HepG2 (cell line): Measurements from ENCODE around the gene PAFAH1B1. TPM values are rescaled to one million over a fixed set of nuclear protein-coding genes. Genes with fewer than 3 reads are reported as not detected.

ENCODE experiments used
- MIXL1 ChIP-seq: IDR thresholded peaks from 2 replicates; pipeline ENCODE4 v1.6.1; 2016
- ZNF543 ChIP-seq: sonication (generic); formaldehyde crosslinking; IDR thresholded peaks from 2 replicates; pipeline ENCODE4 v1.4.0; 2020; ENCODE audit warnings: mild to moderate bottlenecking, missing genetic modification reagents
- ZNF605 ChIP-seq: sonication (generic); formaldehyde crosslinking; IDR thresholded peaks from 2 replicates; pipeline ENCODE4 v1.8.0; 2022; ENCODE audit warnings: mild to moderate bottlenecking, missing genetic modification reagents
- polyA plus RNA-seq, 8 experiments: library from polyadenylated mRNA; depleted of rRNA in 3 of 8; stranded (reverse) in 7 of 8; unstranded in 1 of 8; fragments of >200 nt; fragmentation: Illumina TruSeq in 4 of 8; extraction: Trizol in 4 of 8; gene quantifications; 2 replicates each; pipeline versions ENCODE4 v1.2.1 to v1.2.3, GENCODE V29; 2011 to 2016; ENCODE audit warnings: low read depth in 4 of 8, missing spikeins in 1 of 8, mixed read lengths in 1 of 8; ENCODE audit not compliant: insufficient read depth in 1 of 8
- total RNA-seq, 5 experiments: library from RNA; depleted of rRNA; stranded (reverse); fragments of >200 nt; fragmentation: Illumina TruSeq; extraction: Trizol; gene quantifications; 2 replicates each; pipeline ENCODE4 v1.2.3, GENCODE V29; 2016; ENCODE audit warnings: low read depth in 1 of 5
- TF ChIP-seq, protein P1 (sequence below): sonication (generic); formaldehyde crosslinking; IDR thresholded peaks from 2 replicates; pipeline ENCODE4 v1.5.0; 2020; ENCODE audit warnings: mild to moderate bottlenecking, missing genetic modification reagents, borderline replicate concordance
- TF ChIP-seq, protein P2 (sequence below): sonication (generic); formaldehyde crosslinking; IDR thresholded peaks from 2 replicates; pipeline ENCODE4 v1.4.0; 2020; ENCODE audit warnings: missing genetic modification reagents
- TF ChIP-seq, protein P3 (sequence below), 2 experiments: fragments of 450-650 bp in 1 of 2; sonication (generic) in 1 of 2; formaldehyde crosslinking; IDR thresholded peaks; 2 replicates each; pipeline versions ENCODE4 v1.5.0 to v1.8.0; 2020 to 2022; ENCODE audit warnings: mild to moderate bottlenecking in 1 of 2, missing genetic modification reagents in 1 of 2

Gene PAFAH1B1
- total and polyA plus RNA-seq, 2 of the 13 experiments (the other 11 are each of a cell fraction or from before 2014, with no cell fraction given) = 46.0 to 64.9 TPM

GRCh38 chr17:2594722-2595599 lies 1.5 kb downstream of the PAFAH1B1 start (continued):
- TF ChIP-seq, protein P1, sequence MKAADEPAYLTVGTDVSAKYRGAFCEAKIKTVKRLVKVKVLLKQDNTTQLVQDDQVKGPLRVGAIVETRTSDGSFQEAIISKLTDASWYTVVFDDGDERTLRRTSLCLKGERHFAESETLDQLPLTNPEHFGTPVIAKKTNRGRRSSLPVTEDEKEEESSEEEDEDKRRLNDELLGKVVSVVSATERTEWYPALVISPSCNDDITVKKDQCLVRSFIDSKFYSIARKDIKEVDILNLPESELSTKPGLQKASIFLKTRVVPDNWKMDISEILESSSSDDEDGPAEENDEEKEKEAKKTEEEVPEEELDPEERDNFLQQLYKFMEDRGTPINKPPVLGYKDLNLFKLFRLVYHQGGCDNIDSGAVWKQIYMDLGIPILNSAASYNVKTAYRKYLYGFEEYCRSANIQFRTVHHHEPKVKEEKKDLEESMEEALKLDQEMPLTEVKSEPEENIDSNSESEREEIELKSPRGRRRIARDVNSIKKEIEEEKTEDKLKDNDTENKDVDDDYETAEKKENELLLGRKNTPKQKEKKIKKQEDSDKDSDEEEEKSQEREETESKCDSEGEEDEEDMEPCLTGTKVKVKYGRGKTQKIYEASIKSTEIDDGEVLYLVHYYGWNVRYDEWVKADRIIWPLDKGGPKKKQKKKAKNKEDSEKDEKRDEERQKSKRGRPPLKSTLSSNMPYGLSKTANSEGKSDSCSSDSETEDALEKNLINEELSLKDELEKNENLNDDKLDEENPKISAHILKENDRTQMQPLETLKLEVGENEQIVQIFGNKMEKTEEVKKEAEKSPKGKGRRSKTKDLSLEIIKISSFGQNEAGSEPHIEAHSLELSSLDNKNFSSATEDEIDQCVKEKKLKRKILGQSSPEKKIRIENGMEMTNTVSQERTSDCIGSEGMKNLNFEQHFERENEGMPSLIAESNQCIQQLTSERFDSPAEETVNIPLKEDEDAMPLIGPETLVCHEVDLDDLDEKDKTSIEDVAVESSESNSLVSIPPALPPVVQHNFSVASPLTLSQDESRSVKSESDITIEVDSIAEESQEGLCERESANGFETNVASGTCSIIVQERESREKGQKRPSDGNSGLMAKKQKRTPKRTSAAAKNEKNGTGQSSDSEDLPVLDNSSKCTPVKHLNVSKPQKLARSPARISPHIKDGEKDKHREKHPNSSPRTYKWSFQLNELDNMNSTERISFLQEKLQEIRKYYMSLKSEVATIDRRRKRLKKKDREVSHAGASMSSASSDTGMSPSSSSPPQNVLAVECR = 0 out of 2 replicates have a peak, but pooled peaks have one; percentile 1
- TF ChIP-seq, protein P2, sequence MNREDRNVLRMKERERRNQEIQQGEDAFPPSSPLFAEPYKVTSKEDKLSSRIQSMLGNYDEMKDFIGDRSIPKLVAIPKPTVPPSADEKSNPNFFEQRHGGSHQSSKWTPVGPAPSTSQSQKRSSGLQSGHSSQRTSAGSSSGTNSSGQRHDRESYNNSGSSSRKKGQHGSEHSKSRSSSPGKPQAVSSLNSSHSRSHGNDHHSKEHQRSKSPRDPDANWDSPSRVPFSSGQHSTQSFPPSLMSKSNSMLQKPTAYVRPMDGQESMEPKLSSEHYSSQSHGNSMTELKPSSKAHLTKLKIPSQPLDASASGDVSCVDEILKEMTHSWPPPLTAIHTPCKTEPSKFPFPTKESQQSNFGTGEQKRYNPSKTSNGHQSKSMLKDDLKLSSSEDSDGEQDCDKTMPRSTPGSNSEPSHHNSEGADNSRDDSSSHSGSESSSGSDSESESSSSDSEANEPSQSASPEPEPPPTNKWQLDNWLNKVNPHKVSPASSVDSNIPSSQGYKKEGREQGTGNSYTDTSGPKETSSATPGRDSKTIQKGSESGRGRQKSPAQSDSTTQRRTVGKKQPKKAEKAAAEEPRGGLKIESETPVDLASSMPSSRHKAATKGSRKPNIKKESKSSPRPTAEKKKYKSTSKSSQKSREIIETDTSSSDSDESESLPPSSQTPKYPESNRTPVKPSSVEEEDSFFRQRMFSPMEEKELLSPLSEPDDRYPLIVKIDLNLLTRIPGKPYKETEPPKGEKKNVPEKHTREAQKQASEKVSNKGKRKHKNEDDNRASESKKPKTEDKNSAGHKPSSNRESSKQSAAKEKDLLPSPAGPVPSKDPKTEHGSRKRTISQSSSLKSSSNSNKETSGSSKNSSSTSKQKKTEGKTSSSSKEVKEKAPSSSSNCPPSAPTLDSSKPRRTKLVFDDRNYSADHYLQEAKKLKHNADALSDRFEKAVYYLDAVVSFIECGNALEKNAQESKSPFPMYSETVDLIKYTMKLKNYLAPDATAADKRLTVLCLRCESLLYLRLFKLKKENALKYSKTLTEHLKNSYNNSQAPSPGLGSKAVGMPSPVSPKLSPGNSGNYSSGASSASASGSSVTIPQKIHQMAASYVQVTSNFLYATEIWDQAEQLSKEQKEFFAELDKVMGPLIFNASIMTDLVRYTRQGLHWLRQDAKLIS (CRISPR knock-in tag) = no peak
- TF ChIP-seq MIXL1 (CRISPR knock-in tag) = no peak
- 0 out of 2 replicates have a peak, but pooled peaks have one; percentile 37 for TF ChIP-seq ZNF605 (CRISPR knock-in tag)
- TF ChIP-seq ZNF543 (CRISPR knock-in tag) = no peak
- TF ChIP-seq, protein P3, sequence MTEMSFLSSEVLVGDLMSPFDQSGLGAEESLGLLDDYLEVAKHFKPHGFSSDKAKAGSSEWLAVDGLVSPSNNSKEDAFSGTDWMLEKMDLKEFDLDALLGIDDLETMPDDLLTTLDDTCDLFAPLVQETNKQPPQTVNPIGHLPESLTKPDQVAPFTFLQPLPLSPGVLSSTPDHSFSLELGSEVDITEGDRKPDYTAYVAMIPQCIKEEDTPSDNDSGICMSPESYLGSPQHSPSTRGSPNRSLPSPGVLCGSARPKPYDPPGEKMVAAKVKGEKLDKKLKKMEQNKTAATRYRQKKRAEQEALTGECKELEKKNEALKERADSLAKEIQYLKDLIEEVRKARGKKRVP (CRISPR knock-in tag; IDR thresholded peaks at IDR 0.05) = no peak
